Upper lobe of left lung (tissue), 6 donors: Measurements from ENCODE around the gene EGFR. TPM values are rescaled to one million over a fixed set of nuclear protein-coding genes. Genes with fewer than 3 reads are reported as not detected.

Source experiments
- ATAC-seq, 2 donors: fragments of 200-7000 bp; cut with Tn5 transposase; one replicate each; pipeline ENCODE4 v1.9.1; 2022; ENCODE audit warnings: mild to moderate bottlenecking in 2 of 2, moderate library complexity in 2 of 2; ENCODE audit not compliant: low FRiP score in 2 of 2
- DNase-seq, 2 donors: peaks; one replicate each; pipeline ENCODE4 v3.0.0-alpha.2; 2019 to 2020
- H3K27ac ChIP-seq, 4 donors: fragments of 200-600 bp; sonication (generic); one replicate each; pipeline ENCODE4 v1.5.1; 2016 to 2019
- H3K27me3 ChIP-seq, 4 donors: fragments of 200-600 bp; sonication (generic); one replicate each; pipeline ENCODE4 v1.5.1; 2017 to 2019
- H3K36me3 ChIP-seq, 4 donors: fragments of 200-600 bp; sonication (generic); one replicate each; pipeline ENCODE4 v1.5.1; 2016 to 2019
- H3K4me1 ChIP-seq, 4 donors: fragments of 200-600 bp; sonication (generic); one replicate each; pipeline ENCODE4 v1.5.1; 2018 to 2019
- H3K4me3 ChIP-seq, 4 donors: fragments of 200-600 bp; sonication (generic); one replicate each; pipeline ENCODE4 v1.5.1; 2017 to 2019; ENCODE audit warnings: mild to moderate bottlenecking in 2 of 4, moderate library complexity in 1 of 4
- H3K9me3 ChIP-seq, 4 donors: fragments of 200-600 bp; sonication (generic); one replicate each; pipeline ENCODE4 v1.5.1; 2018 to 2019
- CTCF ChIP-seq, 6 experiments: fragments of 450-650 bp in 4 of 6; fragments of 200-600 bp in 2 of 6; sonication (generic) in 2 of 6; IDR thresholded peaks; one replicate each; pipeline ENCODE4 v1.5.1; 2016 to 2019; ENCODE audit warnings: antibody characterized with exemption in 6 of 6
- EP300 ChIP-seq, 4 donors: sonication (generic); formaldehyde crosslinking; IDR thresholded peaks; one replicate each; pipeline ENCODE4 v1.5.1; 2017; ENCODE audit warnings: antibody characterized with exemption in 4 of 4, control low read depth in 2 of 4
- POLR2A ChIP-seq, 4 donors: fragments of 450-650 bp; IDR thresholded peaks; one replicate each; pipeline ENCODE4 v1.5.1; 2016 to 2017; ENCODE audit warnings: antibody characterized with exemption in 4 of 4, mild to moderate bottlenecking in 2 of 4
- POLR2AphosphoS5 ChIP-seq, 2 donors: sonication (generic); formaldehyde crosslinking; IDR thresholded peaks; one replicate each; pipeline ENCODE4 v1.5.1; 2017; ENCODE audit warnings: antibody characterized with exemption in 2 of 2
- WGBS, 2 donors: methylation state at CpG; one replicate each; pipeline ENCODE4 v1.1.5; 2017 to 2018; 5-methylcytosine and 5-hydroxymethylcytosine counted together
- total RNA-seq, 6 donors: library from RNA; depleted of rRNA in 4 of 6; stranded (reverse); fragments of >200 nt in 4 of 6; gene quantifications; one replicate each; pipeline versions ENCODE4 v1.1.0 to v1.2.1, GENCODE V29; 2016 to 2021
- donor health status: DM: no; HTN: no; CAD: no; lungs with moderate emphysema.
- donor health status: DM: no; HTN: yes; CAD: no; lungs with severe emphysema.

Gene EGFR
- total RNA-seq, 6 donors from 2014 or later: 58.7 to 110 (median 93.2) TPM

GRCh38 chr7:55241958-55242357 is 223.1 kb downstream of the EGFR start:
- no peaks in the 10 kb centered on the region for H3K27me3 ChIP-seq
- ATAC-seq (no peak), DNase-seq (peak in 1 of 2 donors; percentile 55)
- H3K4me1 ChIP-seq: no peaks in the 10 kb centered on the region
- H3K4me3 ChIP-seq: no peak overlapping the region
- H3K9me3 ChIP-seq: no peaks in the 10 kb centered on the region
- H3K36me3 ChIP-seq: no peaks in the 10 kb centered on the region
- no peak overlapping the region for H3K27ac ChIP-seq
- TF ChIP-seq EP300 (IDR thresholded peaks at IDR 0.05): no peak
- WGBS, 2 donors: 68 to 71% methylated on average over 6 of the region's 6 CpGs

GRCh38 chr7:55242613-55243012 is 223.8 kb downstream of the EGFR start:
- Histone ChIP-seq H3K4me3 (no peak overlapping the region), H3K9me3 (no peaks in the 10 kb centered on the region), H3K27ac (no peak overlapping the region), H3K27me3 (no peaks in the 10 kb centered on the region), H3K4me1 (no peaks in the 10 kb centered on the region), H3K36me3 (no peaks in the 10 kb centered on the region)
- no peak for DNase-seq
- no peak for ATAC-seq
- no peak for TF ChIP-seq POLR2A (IDR thresholded peaks at IDR 0.05)
- TF ChIP-seq CTCF (IDR thresholded peaks at IDR 0.05): no peak
- no peak for TF ChIP-seq POLR2AphosphoS5 (IDR thresholded peaks at IDR 0.05)
- TF ChIP-seq EP300 (IDR thresholded peaks at IDR 0.05): no peak
- 87% methylated on average over 2 of the region's 2 CpGs for WGBS, 2 donors

GRCh38 chr7:55244006-55244745 is 225.4 kb downstream of the EGFR start:
- no peak for TF ChIP-seq POLR2A (IDR thresholded peaks at IDR 0.05)
- no peak for TF ChIP-seq EP300 (IDR thresholded peaks at IDR 0.05)
- TF ChIP-seq POLR2AphosphoS5 (IDR thresholded peaks at IDR 0.05): no peak
- no peak for TF ChIP-seq CTCF (IDR thresholded peaks at IDR 0.05)
- H3K36me3 ChIP-seq: no peaks in the 10 kb centered on the region
- H3K4me3 ChIP-seq: no peak overlapping the region
- ATAC-seq: no peak
- no peaks in the 10 kb centered on the region for H3K9me3 ChIP-seq
- 89 to 92% methylated on average over 13 of the region's 13 CpGs for WGBS, 2 donors
- no peaks in the 10 kb centered on the region for H3K27me3 ChIP-seq
- no peak for DNase-seq
- no peak overlapping the region for H3K27ac ChIP-seq
- no peaks in the 10 kb centered on the region for H3K4me1 ChIP-seq

GRCh38 chr7:55245271-55245723 is 226.5 kb downstream of the EGFR start:
- no peak for TF ChIP-seq POLR2AphosphoS5 (IDR thresholded peaks at IDR 0.05)
- no peak for TF ChIP-seq CTCF (IDR thresholded peaks at IDR 0.05)
- TF ChIP-seq EP300 (IDR thresholded peaks at IDR 0.05): no peak
- no peak for TF ChIP-seq POLR2A (IDR thresholded peaks at IDR 0.05)
- Histone ChIP-seq H3K4me3 (no peak overlapping the region), H3K27me3 (no peaks in the 10 kb centered on the region), H3K9me3 (no peaks in the 10 kb centered on the region), H3K27ac (no peak overlapping the region), H3K4me1 (no peaks in the 10 kb centered on the region), H3K36me3 (no peaks in the 10 kb centered on the region)
- no peak for DNase-seq
- 86 to 90% methylated on average over 10 to 11 of the region's 11 CpGs for WGBS, 2 donors
- ATAC-seq: peak in 1 of 2 donors; percentile 66

- Histone ChIP-seq H3K9me3 (no peaks in the 10 kb centered on the region), H3K4me1 (no peaks in the 10 kb centered on the region), H3K27ac (no peak overlapping the region), H3K4me3 (no peak overlapping the region), H3K36me3 (no peaks in the 10 kb centered on the region), H3K27me3 (no peaks in the 10 kb centered on the region)
- no peak for TF ChIP-seq EP300 (IDR thresholded peaks at IDR 0.05)
- TF ChIP-seq POLR2A (IDR thresholded peaks at IDR 0.05): no peak
- DNase-seq (no peak), ATAC-seq (no peak)
- 88% methylated on average over 4 to 5 of the region's 5 CpGs for WGBS, 2 donors
Observed at GRCh38 chr7:55246171-55246570, 227.4 kb downstream of the EGFR start.

GRCh38 chr7:55247428-55247827 is 228.6 kb downstream of the EGFR start:
- ATAC-seq: peak in 1 of 2 donors; percentile 31
- TF ChIP-seq POLR2AphosphoS5 (IDR thresholded peaks at IDR 0.05) (no peak), EP300 (IDR thresholded peaks at IDR 0.05) (no peak), CTCF (IDR thresholded peaks at IDR 0.05) (no peak), POLR2A (IDR thresholded peaks at IDR 0.05) (no peak)
- WGBS, 2 donors: 75 to 84% methylated on average over 1 of the region's 1 CpG
- DNase-seq: no peak
- Histone ChIP-seq H3K4me3 (no peak overlapping the region), H3K4me1 (no peaks in the 10 kb centered on the region), H3K27me3 (no peaks in the 10 kb centered on the region), H3K36me3 (no peaks in the 10 kb centered on the region), H3K9me3 (no peaks in the 10 kb centered on the region), H3K27ac (no peak overlapping the region)
